Amygdala (tissue), 56 donors: ENCODE measurements around the gene BAZ2B.

Source experiments
- DNase-seq, 56 donors: peaks; one replicate each; lab custom pipeline; 2025; lab: John Stamatoyannopoulos, UW

BAZ2B gene

GRCh38 chr2:159281002-159281401 is 335.3 kb downstream of the BAZ2B start:
- no peak for DNase-seq

DNA sequence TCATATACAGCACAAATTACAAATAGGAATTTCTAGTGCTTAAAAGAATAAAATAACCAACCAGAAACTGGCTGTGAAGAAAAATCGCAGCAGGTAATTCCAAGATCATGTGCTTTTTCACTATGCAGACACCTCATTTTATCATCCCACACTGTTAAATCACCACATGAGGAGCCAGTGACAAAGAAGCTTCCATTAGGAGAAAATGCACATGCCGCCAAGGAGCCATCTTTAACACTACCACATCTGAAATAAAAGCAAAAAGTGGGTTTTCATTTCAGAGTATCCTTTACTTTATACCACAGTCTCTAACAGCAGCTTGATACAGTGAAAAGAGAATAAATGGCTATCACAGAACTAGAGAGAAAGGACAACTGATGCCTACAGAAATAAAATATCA is 336.6 kb downstream of the BAZ2B start:
- no peak for DNase-seq

GRCh38 chr2:159275111-159275510 is 341.2 kb downstream of the BAZ2B start:
- DNase-seq = no peak

DNA sequence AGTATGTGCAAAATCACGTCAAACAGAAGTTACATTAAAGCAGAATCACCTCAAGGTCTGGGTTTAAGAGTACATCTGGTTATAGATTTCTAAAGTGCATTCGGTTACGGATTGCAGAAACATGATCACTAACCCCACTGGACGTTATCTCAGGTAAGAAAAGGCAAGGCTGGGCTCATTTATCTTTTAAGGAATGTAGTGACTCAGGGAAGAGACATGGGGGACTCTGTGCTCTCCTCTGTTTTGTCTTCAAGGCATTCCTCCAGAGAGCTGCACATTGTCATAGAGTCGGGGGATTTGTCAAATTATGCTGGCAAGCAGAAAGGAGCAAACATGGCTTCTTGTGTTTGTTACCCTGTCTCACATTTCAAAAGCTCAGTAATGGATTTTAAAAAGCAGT is 344.2 kb downstream of the BAZ2B start:
- no peak for DNase-seq

GRCh38 chr2:159270744-159271379 is 345.5 kb downstream of the BAZ2B start:
- no peak for DNase-seq
